SK-N-MC (cell line): ENCODE results near the gene NR1H3.

Source experiments
- DNase-seq: peaks from one replicate; pipeline ENCODE4 v3.0.0-alpha.2; 2011; ENCODE audit warnings: low read depth, low spot score
- H3K27ac ChIP-seq: fragments of 200-600 bp; sonication (generic); 2 replicates; pipeline ENCODE4 v1.5.1; 2016; ENCODE audit warnings: mixed run types
- H3K36me3 ChIP-seq: fragments of 200-600 bp; sonication (generic); 2 replicates; pipeline ENCODE4 v1.6.1; 2017; ENCODE audit warnings: antibody characterized with exemption, low read length, mixed read lengths; ENCODE audit not compliant: insufficient read depth
- H3K4me3 ChIP-seq: fragments of 200-600 bp; sonication (generic); 2 replicates; pipeline ENCODE4 v1.5.1; 2016
- H3K9ac ChIP-seq: fragments of 200-600 bp; sonication (generic); 2 replicates; pipeline ENCODE4 v1.8.0; 2017; ENCODE audit warnings: mixed run types, mixed read lengths; ENCODE audit not compliant: insufficient read length
- H3K9me3 ChIP-seq: fragments of 200-600 bp; sonication (generic); 2 replicates; pipeline ENCODE4 v1.6.1; 2017; ENCODE audit warnings: low read depth, mild to moderate bottlenecking, antibody characterized with exemption, low read length, moderate library complexity, mixed read lengths
- EZH2 ChIP-seq: fragments of 200-600 bp; sonication (generic); IDR thresholded peaks from one replicate; pipeline ENCODE4 v1.6.1; 2017; ENCODE audit warnings: antibody characterized with exemption
- FOXP2 ChIP-seq: optimal IDR thresholded peaks from 2 replicates; pipeline ENCODE3; 2011; ENCODE audit warnings: mild to moderate bottlenecking, moderate library complexity; ENCODE audit not compliant: insufficient read depth; ENCODE audit errors: extremely low read length, control extremely low read depth
- POLR2AphosphoS5 ChIP-seq: IDR thresholded peaks from 2 replicates; pipeline ENCODE4 v1.6.1; 2012; ENCODE audit warnings: mild to moderate bottlenecking, low read depth, low read length, borderline replicate concordance

NR1H3 gene

GRCh38 chr11:47318166-47318565 lies 60.4 kb downstream of the NR1H3 start:
- Histone ChIP-seq H3K36me3 (peaks cover 32% of the 10 kb centered on the region; the same call in 1 of the 2 replicates), H3K27ac (no peak overlapping the region), H3K9me3 (no peaks in the 10 kb centered on the region), H3K4me3 (no peak overlapping the region), H3K9ac (no peak overlapping the region)
- no peak for DNase-seq
- TF ChIP-seq POLR2AphosphoS5, result no peak
- TF ChIP-seq EZH2, result no peak
- no peak for TF ChIP-seq FOXP2
